GM12801 (cell line): Measurements from ENCODE around the gene ATP1B2.

Source experiments
- TF ChIP-seq, protein P1 (sequence below): IDR thresholded peaks from one replicate; pipeline ENCODE4 v1.5.1; 2011; ENCODE audit warnings: control low read depth; ENCODE audit not compliant: insufficient read length; ENCODE audit errors: extremely low read depth

The ATP1B2 gene

DNA sequence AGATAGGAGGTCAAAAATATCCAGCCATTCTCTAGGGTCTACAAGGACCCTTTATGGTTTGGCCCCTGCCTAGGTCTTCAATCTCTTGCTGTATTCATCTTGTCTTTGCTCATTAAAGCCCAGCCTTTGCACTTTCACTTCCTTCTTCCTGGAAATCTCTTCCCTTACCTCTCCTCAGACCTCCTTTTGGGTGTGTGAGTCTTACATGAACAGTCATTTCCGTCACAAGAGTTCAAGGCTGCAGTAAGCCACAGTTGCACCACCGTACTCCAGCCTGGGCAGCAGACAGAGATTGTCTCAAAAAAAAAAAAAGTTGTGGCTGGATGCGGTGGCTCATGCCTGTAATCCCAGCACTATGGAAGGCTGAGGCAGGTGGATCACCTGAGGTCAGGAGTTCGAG, 6.0 kb upstream of the ATP1B2 start:
- TF ChIP-seq, protein P1, sequence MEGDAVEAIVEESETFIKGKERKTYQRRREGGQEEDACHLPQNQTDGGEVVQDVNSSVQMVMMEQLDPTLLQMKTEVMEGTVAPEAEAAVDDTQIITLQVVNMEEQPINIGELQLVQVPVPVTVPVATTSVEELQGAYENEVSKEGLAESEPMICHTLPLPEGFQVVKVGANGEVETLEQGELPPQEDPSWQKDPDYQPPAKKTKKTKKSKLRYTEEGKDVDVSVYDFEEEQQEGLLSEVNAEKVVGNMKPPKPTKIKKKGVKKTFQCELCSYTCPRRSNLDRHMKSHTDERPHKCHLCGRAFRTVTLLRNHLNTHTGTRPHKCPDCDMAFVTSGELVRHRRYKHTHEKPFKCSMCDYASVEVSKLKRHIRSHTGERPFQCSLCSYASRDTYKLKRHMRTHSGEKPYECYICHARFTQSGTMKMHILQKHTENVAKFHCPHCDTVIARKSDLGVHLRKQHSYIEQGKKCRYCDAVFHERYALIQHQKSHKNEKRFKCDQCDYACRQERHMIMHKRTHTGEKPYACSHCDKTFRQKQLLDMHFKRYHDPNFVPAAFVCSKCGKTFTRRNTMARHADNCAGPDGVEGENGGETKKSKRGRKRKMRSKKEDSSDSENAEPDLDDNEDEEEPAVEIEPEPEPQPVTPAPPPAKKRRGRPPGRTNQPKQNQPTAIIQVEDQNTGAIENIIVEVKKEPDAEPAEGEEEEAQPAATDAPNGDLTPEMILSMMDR, result no peak

DNA sequence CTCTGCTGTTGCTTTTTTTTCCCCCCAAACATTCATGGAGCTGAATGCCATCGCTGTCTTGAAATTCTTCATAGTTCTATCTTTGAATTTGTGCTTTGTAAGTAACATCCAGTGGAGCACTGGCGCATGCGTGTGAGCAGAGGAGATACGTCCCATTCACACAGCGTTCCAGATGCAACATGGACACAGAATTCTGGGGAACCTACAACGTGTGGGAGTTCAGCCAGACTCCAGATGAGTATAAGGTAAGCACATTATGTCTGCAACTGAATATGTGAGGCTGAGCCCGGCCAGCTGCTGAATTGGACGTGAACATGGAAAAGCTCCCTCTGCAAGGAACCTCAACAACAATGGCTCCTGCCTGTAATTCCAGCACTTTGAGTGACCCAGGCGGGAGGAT, 4.3 kb upstream of the ATP1B2 start:
- TF ChIP-seq, protein P1, result no peak

DNA sequence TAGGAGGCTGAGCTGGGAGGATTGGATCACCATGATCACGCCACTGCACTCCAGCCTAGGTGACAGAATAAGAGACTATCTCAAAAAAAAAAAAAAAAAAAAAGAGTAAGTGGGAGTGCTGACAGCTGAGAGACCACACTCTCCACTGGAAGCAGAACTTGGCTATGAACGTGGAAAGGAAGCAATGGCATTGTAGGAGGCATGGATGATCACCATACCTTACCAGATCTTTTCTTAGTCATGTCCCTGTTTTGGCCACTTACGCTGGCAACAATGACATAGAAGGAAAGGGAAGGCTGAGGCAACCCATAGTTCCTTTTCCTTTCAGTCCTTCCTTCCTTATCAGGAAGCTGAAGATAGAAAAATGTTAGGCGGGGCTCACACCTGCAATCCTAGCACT, 3.7 kb upstream of the ATP1B2 start:
- TF ChIP-seq, protein P1, result no peak

DNA sequence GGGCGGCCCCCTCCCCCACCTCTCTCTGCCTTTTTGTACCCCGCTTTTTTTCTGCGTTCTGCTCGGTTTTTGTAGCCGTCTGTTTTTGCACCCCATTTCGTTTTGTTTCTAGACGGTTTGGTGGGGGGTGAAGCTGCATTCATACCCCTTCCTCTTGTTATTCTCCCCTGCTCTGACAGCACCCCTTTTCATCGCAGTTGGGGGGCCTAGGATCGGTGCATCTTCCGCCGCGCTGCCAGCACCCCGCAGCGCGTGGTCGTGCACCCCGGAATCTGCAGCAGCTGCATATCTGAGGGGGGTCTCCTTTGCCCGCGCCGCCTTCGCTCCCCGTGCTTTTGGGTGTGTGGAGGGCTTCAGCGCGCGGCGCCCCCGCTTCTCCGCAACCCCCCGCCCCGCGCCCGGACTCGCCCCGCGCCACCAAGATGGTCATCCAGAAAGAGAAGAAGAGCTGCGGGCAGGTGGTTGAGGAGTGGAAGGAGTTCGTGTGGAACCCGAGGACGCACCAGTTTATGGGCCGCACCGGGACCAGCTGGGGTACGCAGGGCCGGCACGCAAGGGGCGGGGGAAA, 455 bp downstream of the ATP1B2 start:
- TF ChIP-seq, protein P1, result no peak

DNA sequence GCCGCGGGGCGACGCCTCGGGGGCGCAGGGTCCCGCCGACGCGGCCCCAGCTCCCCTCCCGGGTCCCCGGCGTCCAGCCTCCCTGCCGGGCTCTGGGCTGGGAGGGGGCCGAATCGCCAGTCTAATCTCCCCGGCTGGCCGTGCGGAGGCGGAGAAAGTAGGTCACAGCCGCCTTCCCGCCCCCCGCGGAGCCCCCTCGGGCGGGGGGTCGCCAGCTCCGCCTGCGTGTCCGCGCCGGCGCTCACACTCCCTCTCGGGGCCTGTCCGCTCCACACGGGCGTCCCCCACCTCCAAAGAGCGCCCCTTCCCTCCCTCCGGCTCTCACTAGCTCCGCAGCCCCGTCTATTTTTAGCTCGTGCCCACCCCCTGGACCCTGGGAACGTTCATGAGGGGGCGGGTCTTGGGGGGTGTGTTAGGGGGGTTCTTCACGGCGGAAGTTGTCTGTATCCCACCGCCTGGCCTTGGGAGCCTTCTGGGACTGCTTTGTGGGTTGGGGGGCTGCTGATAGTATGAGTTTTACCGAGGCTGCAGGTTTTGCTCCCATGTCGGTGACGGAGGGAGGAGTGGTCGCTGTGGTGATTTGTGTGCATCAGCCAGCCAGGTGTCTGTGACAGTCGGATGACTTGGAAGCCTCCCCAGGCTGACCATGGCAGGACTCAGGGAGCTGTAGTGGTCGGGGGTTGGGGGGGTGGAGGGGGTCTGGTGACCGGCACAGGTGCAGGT, 1.1 kb downstream of the ATP1B2 start:
- TF ChIP-seq, protein P1, result no peak

DNA sequence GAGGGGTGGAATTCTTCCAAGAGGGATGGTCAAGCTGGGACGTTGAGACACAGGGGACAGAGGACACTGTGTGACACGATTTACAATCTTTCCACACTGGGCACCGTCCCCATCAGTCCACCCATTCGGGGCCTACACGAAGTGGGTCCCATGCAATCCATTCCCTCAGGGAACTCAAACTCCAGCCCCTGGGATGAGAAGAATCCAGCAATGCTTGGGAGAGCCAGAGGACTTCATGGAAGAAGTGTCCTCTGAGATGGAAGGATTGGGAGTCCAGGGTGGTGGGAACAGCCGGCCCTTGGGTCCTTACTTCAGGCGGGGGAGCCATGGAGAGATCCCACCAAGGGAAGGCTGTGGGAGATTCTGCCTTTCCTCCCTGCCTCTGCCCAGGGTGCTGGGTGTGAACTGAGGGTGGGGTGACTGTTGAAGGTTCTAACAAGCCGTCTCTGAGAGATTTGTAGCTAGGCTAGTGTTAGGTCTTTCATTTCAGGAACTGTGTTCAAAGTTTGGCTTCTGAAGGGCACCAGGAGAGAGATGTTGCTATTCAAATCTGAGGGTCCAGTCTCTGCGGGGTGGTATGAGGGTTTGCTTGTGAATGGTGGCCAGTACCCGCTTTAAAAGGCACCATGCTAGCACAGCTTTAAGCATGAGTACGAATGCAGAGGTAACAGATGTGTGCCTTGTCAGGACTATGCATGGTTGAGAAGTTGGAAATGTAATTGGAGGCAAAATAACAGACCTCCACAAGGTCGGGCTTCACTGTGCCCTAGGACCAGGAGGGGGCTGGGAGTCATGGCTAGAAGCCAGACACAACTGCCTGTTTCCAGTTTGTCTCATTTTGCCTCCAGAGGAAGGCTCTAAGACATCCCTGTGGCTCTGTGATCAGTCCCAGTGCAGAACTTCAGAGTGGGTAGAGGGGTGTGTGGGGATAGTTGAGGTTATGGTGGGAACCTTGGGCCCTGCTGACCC, 1.9 kb downstream of the ATP1B2 start:
- TF ChIP-seq, protein P1, result no peak
